Esophagus muscularis mucosa (tissue), 4 donors: Measurements from ENCODE around the gene RFXANK. TPM values are rescaled to one million over a fixed set of nuclear protein-coding genes. Genes with fewer than 3 reads are reported as not detected.

Source experiments
- DNase-seq: peaks from one replicate; pipeline ENCODE4 v3.0.0-alpha.2; 2017; ENCODE audit errors: extremely low spot score
- H3K27ac ChIP-seq, 4 donors: fragments of 200-600 bp; sonication (generic); replicated peaks in 1 of 4; 1 replicate in 3 of 4; 2 replicates in 1 of 4; pipeline ENCODE4 v1.5.1; 2016 to 2019; ENCODE audit warnings: mild to moderate bottlenecking in 1 of 4
- H3K27me3 ChIP-seq, 4 donors: fragments of 200-600 bp; sonication (generic); one replicate each; pipeline versions ENCODE4 v1.5.1 to v1.6.0; 2016 to 2019
- H3K36me3 ChIP-seq, 4 donors: fragments of 200-600 bp; sonication (generic); one replicate each; pipeline ENCODE4 v1.5.1; 2016 to 2019
- H3K4me1 ChIP-seq, 4 donors: fragments of 200-600 bp; sonication (generic); one replicate each; pipeline ENCODE4 v1.5.1; 2016 to 2019
- H3K4me3 ChIP-seq, 4 donors: fragments of 200-600 bp; sonication (generic); 1 replicate in 2 of 4; 2 replicates in 2 of 4; pipeline ENCODE4 v1.5.1; 2016 to 2019; ENCODE audit warnings: mild to moderate bottlenecking in 4 of 4, moderate library complexity in 1 of 4
- H3K9me3 ChIP-seq, 4 donors: fragments of 200-600 bp; sonication (generic); 1 replicate in 3 of 4; 2 replicates in 1 of 4; pipeline ENCODE4 v1.5.1; 2016 to 2019
- EP300 ChIP-seq: sonication (generic); formaldehyde crosslinking; IDR thresholded peaks from one replicate; pipeline ENCODE4 v1.6.1; 2017; ENCODE audit warnings: antibody characterized with exemption
- POLR2A ChIP-seq: fragments of 450-650 bp; IDR thresholded peaks from one replicate; pipeline ENCODE4 v1.6.1; 2017; ENCODE audit warnings: antibody characterized with exemption, moderate library complexity, mild to moderate bottlenecking, low read depth
- POLR2AphosphoS5 ChIP-seq, 2 donors: sonication (generic); formaldehyde crosslinking; IDR thresholded peaks; one replicate each; pipeline ENCODE4 v1.6.1; 2017; ENCODE audit warnings: antibody characterized with exemption in 2 of 2
- WGBS: methylation state at CpG from one replicate; pipeline ENCODE4 v1.1.5; 2018; 5-methylcytosine and 5-hydroxymethylcytosine counted together
- intact Hi-C: fragments of 100-400 bp; cut with DNase I; formaldehyde crosslinking; loops from one replicate; pipeline ENCODE4 v1.15.1; 2023
- total RNA-seq, 4 donors: library from RNA; depleted of rRNA; stranded (reverse); fragments of >200 nt; gene quantifications; one replicate each; pipeline versions ENCODE4 v1.1.0 to v1.2.1, GENCODE V29; 2016
- TF ChIP-seq, protein P1 (sequence below), 3 experiments: fragments of 200-600 bp in 2 of 3; fragments of 450-650 bp in 1 of 3; sonication (generic) in 2 of 3; IDR thresholded peaks; one replicate each; pipeline ENCODE4 v1.5.1; 2017 to 2019; ENCODE audit warnings: antibody characterized with exemption in 3 of 3, mild to moderate bottlenecking in 2 of 3, moderate library complexity in 1 of 3

RFXANK gene
- total RNA-seq, 4 donors from 2014 or later, result 34.8 to 49.2 (median 38.2) TPM

DNA sequence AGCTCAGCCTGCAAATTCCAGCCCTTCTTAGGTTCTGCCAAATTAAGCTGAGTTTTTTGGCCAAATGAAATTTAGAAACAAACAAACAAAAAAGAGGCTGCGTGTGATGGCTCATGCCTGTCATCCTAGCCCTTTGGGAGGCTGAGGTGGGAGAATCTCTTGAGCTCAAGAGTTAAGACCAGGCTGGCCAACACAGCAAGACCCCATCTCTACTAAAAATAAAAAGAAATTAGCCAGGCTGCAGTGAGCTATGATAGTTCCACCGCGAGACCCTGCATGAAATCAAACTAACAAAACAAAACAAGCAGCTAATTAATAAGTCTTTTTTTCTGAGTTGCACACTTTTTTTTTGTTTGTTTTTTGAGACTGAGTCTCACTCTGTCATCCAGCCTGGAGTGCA lies 37.6 kb downstream of the RFXANK start:
- H3K36me3 ChIP-seq, result no peaks in the 10 kb centered on the region
- TF ChIP-seq POLR2A, result no peak
- H3K4me1 ChIP-seq, result peaks cover 4 to 8% (median 7%) of the 10 kb centered on the region in 4 donors
- 78% methylated on average over 3 of the region's 3 CpGs for whole genome bisulfite sequencing
- intact Hi-C loops, result no loop called here
- DNase-seq, result no peak
- peaks cover 0 to 20% (median 16%) of the 10 kb centered on the region in 4 donors for H3K9me3 ChIP-seq
- peaks cover 0 to 42% (median 25%) of the 10 kb centered on the region in 4 donors for H3K27me3 ChIP-seq
- no peak overlapping the region for H3K27ac ChIP-seq
- no peak overlapping the region for H3K4me3 ChIP-seq

DNA sequence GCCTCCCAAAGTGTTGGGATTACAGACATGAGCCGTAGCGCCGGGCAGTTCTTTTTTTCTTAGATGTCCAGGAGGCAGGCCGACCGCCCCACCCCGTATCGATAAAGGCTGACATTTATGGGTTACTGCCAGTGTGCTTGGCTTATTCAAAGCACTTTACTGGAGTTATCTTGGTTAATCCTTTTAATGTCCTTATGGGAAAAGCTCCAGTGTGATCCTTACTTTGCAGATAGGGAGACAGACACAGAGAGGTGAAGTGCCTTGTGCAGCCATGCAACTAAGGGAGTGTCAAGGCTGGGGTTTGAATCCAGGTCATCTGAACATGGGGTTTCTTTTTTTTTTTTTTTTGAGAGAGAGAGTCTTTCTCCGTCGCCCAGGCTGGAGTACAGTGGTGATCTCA lies 38.9 kb downstream of the RFXANK start:
- Histone ChIP-seq H3K4me1 (no peaks in the 10 kb centered on the region), H3K36me3 (no peaks in the 10 kb centered on the region), H3K27me3 (peaks cover 0 to 34% (median 14%) of the 10 kb centered on the region in 4 donors), H3K4me3 (no peak overlapping the region), H3K27ac (no peak overlapping the region), H3K9me3 (peaks cover 0 to 33% (median 29%) of the 10 kb centered on the region in 4 donors)
- DNase-seq, result no peak
- WGBS, result 88% methylated on average over 9 of the region's 9 CpGs
- no peak for TF ChIP-seq POLR2AphosphoS5 (IDR thresholded peaks at IDR 0.05)
- no peak for TF ChIP-seq POLR2A
- TF ChIP-seq, protein P1, sequence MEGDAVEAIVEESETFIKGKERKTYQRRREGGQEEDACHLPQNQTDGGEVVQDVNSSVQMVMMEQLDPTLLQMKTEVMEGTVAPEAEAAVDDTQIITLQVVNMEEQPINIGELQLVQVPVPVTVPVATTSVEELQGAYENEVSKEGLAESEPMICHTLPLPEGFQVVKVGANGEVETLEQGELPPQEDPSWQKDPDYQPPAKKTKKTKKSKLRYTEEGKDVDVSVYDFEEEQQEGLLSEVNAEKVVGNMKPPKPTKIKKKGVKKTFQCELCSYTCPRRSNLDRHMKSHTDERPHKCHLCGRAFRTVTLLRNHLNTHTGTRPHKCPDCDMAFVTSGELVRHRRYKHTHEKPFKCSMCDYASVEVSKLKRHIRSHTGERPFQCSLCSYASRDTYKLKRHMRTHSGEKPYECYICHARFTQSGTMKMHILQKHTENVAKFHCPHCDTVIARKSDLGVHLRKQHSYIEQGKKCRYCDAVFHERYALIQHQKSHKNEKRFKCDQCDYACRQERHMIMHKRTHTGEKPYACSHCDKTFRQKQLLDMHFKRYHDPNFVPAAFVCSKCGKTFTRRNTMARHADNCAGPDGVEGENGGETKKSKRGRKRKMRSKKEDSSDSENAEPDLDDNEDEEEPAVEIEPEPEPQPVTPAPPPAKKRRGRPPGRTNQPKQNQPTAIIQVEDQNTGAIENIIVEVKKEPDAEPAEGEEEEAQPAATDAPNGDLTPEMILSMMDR (IDR thresholded peaks at IDR 0.05), result no peak
- no peak for TF ChIP-seq EP300
- intact Hi-C loops, result no loop called here

DNA sequence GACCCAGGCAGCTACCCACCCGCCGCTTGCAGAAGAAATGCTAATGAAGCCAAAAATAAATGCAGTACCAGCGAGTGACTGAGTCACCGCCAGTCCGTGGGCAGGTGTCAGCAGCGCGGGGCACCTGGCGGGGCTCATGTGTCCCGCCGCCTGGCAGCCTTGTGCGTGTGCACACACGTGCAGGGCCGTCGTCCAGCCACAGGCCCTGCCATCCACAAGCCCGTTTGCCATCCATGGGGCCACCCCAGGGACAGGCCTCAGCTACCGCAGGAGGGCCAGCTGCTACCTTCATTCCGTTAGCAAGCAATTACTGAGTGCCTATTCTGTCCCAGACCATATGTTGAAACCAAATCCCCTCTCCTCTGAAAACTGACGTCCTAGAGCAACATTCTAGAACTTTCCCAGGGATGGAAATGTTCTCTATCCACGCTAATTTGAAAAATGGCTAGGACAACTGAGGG lies 40.2 kb downstream of the RFXANK start:
- H3K27ac ChIP-seq, result no peak overlapping the region
- TF ChIP-seq, protein P1 (IDR thresholded peaks at IDR 0.05), result no peak
- TF ChIP-seq POLR2A (no peak), POLR2AphosphoS5 (IDR thresholded peaks at IDR 0.05) (no peak), EP300 (no peak)
- no peaks in the 10 kb centered on the region for H3K36me3 ChIP-seq
- 85% methylated on average over 13 of the region's 19 CpGs for whole genome bisulfite sequencing
- peaks cover 0 to 38% (median 31%) of the 10 kb centered on the region in 4 donors for H3K9me3 ChIP-seq
- intact Hi-C loops, result no loop called here
- H3K4me1 ChIP-seq, result no peaks in the 10 kb centered on the region
- no peak overlapping the region for H3K4me3 ChIP-seq
- DNase-seq, result no peak
- peaks cover 0 to 27% (median 2%) of the 10 kb centered on the region in 4 donors for H3K27me3 ChIP-seq

DNA sequence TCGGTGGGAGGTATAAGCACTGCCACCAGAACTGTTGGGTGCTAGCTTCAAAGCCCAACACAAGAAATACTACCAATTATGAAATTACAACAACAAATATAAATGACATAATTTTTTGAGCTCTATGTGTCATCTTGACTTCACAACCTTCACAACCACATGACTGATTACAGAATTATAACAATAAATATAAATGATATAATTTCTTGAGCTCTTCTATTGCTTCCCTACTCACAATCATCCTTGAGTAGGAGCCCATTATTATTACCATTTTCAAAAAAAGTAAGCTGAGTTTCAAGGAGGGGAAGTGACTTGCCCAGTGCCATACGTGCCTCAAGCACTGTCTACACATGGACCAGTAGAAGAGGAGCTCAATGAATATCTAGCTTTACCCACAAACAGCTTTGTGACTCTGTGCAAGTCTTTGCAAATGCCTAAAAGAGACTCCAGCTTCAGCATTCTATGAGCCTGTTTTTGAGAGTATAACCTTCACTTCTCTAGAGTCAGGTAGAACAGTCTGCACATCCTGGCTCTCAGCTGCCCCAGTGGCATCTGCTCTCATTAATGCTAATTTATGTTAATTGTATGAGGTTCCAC lies 42.3 kb downstream of the RFXANK start:
- Histone ChIP-seq H3K27me3 (peaks cover 0 to 30% (median 0%) of the 10 kb centered on the region in 4 donors), H3K4me3 (no peak overlapping the region), H3K4me1 (no peaks in the 10 kb centered on the region), H3K9me3 (peaks cover 0 to 38% (median 31%) of the 10 kb centered on the region in 4 donors), H3K36me3 (no peaks in the 10 kb centered on the region), H3K27ac (no peak overlapping the region)
- intact Hi-C loops, result no loop called here
- 86% methylated on average over 2 of the region's 2 CpGs for WGBS
- TF ChIP-seq EP300 (no peak), POLR2AphosphoS5 (IDR thresholded peaks at IDR 0.05) (no peak), POLR2A (no peak)
- TF ChIP-seq, protein P1 (IDR thresholded peaks at IDR 0.05), result no peak
- no peak for DNase-seq

DNA sequence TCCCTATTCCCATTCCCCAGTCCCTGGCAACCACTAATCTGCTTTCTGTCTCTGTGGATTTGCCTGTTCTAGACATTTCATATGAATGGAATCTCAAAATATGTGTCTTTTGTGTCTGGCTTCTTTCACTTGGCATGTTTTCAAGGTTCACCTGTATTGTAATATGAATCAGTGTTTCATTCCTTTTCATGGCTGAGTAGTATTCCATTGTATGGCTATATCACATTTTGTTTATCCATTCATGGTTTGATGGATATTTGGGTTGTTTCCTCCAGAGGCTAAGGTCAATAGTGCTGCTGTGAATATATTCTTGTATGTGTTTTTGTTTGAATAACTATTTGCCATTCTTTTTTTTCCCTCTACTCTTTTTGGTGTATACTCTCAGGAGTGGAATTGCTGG lies 44.1 kb downstream of the RFXANK start:
- intact Hi-C loops, result no loop called here
- Histone ChIP-seq H3K4me3 (no peak overlapping the region), H3K27me3 (peaks cover 0 to 46% (median 5%) of the 10 kb centered on the region in 4 donors), H3K4me1 (no peaks in the 10 kb centered on the region), H3K9me3 (peaks cover 0 to 38% (median 31%) of the 10 kb centered on the region in 4 donors), H3K27ac (no peak overlapping the region), H3K36me3 (no peaks in the 10 kb centered on the region)
- no peak for DNase-seq
- TF ChIP-seq POLR2AphosphoS5 (IDR thresholded peaks at IDR 0.05), result no peak
- TF ChIP-seq, protein P1 (IDR thresholded peaks at IDR 0.05), result no peak
- TF ChIP-seq EP300, result no peak
- no peak for TF ChIP-seq POLR2A
